HG03558 (cell line): ENCODE measurements around the gene ADPRHL1.
"Not testable (repeated sequence)": the region's sequence is repeated elsewhere in the genome, so short reads cannot be mapped to it uniquely, and the experiment has no call there.

Source experiments
- ATAC-seq: cut with Tn5 transposase; IDR thresholded peaks from one replicate; pipeline ENCODE4 v1.9.1; 2021; ENCODE audit warnings: moderate number of reproducible peaks; ENCODE audit not compliant: unreplicated experiment; ENCODE audit errors: extremely low read depth

ADPRHL1 gene

GRCh38 chr13:113405481-113406300, 47.6 kb downstream of the ADPRHL1 start:
- no peak for ATAC-seq

- no peak for ATAC-seq
Measured at GRCh38 chr13:113404723-113405471, 48.4 kb downstream of the ADPRHL1 start.

GRCh38 chr13:113404366-113404722, 48.9 kb downstream of the ADPRHL1 start:
- no peak for ATAC-seq

GRCh38 chr13:113403255-113404104, 49.8 kb downstream of the ADPRHL1 start:
- ATAC-seq, result no peak

- ATAC-seq, result no peak
Measured at GRCh38 chr13:113402471-113403254, 50.6 kb downstream of the ADPRHL1 start.

- no peak for ATAC-seq
Measured at GRCh38 chr13:113401452-113402415, 51.6 kb downstream of the ADPRHL1 start.

GRCh38 chr13:113400621-113401451, 52.5 kb downstream of the ADPRHL1 start:
- no peak for ATAC-seq

- ATAC-seq, result no peak
Measured at GRCh38 chr13:113399755-113400149, 53.5 kb downstream of the ADPRHL1 start.

GRCh38 chr13:113398963-113399754, 54.1 kb downstream of the ADPRHL1 start:
- ATAC-seq, result no peak

GRCh38 chr13:113397608-113398425, 55.5 kb downstream of the ADPRHL1 start:
- no peak for ATAC-seq

- no peak for ATAC-seq
Measured at GRCh38 chr13:113394339-113394640, 59.0 kb downstream of the ADPRHL1 start.

GRCh38 chr13:113393563-113394338, 59.5 kb downstream of the ADPRHL1 start:
- ATAC-seq, result peak; percentile 68

GRCh38 chr13:113393226-113393562, 60.1 kb downstream of the ADPRHL1 start:
- no peak for ATAC-seq

- ATAC-seq, result no peak
Measured at GRCh38 chr13:113390874-113391497, 62.3 kb downstream of the ADPRHL1 start.

- not testable (repeated sequence) for ATAC-seq
Measured at GRCh38 chr13:113389586-113389985, 63.7 kb downstream of the ADPRHL1 start.
